Superior temporal gyrus (tissue), 1 donor: ENCODE data around the gene AJAP1.
"Not testable (repeated sequence)": the region's sequence is repeated elsewhere in the genome, so short reads cannot be mapped to it uniquely, and the experiment has no call there.

Experiments used
- DNase-seq: peaks from one replicate; pipeline ENCODE4 v3.0.0-alpha.2; 2016; ENCODE audit errors: extremely low spot score

The AJAP1 gene

GRCh38 chr1:4657960-4658541, 3.6 kb downstream of the AJAP1 start:
- DNase-seq: peak; percentile 84

- DNase-seq: no peak
Measured at GRCh38 chr1:4658643-4659628, 4.5 kb downstream of the AJAP1 start.

- DNase-seq: no peak
Measured at GRCh38 chr1:4660917-4661594, 6.6 kb downstream of the AJAP1 start.

GRCh38 chr1:4661595-4661917, 7.1 kb downstream of the AJAP1 start:
- no peak for DNase-seq

GRCh38 chr1:4662168-4662567, 7.8 kb downstream of the AJAP1 start:
- no peak for DNase-seq

GRCh38 chr1:4662723-4663122, 8.3 kb downstream of the AJAP1 start:
- no peak for DNase-seq

GRCh38 chr1:4664095-4664494, 9.7 kb downstream of the AJAP1 start:
- DNase-seq: no peak

GRCh38 chr1:4664606-4665005, 10.2 kb downstream of the AJAP1 start:
- no peak for DNase-seq

GRCh38 chr1:4665456-4665855, 11.0 kb downstream of the AJAP1 start:
- DNase-seq: no peak

GRCh38 chr1:4666683-4667082, 12.3 kb downstream of the AJAP1 start:
- not testable (repeated sequence) for DNase-seq

GRCh38 chr1:4668743-4669700, 14.6 kb downstream of the AJAP1 start:
- DNase-seq: peak; percentile 10

- no peak for DNase-seq
Measured at GRCh38 chr1:4670265-4670664, 15.9 kb downstream of the AJAP1 start.

GRCh38 chr1:4671828-4672227, 17.4 kb downstream of the AJAP1 start:
- DNase-seq: no peak

- DNase-seq: no peak
Measured at GRCh38 chr1:4673494-4673893, 19.1 kb downstream of the AJAP1 start.

GRCh38 chr1:4674117-4674516, 19.7 kb downstream of the AJAP1 start:
- DNase-seq: no peak

- no peak for DNase-seq
Measured at GRCh38 chr1:4674676-4675075, 20.3 kb downstream of the AJAP1 start.

GRCh38 chr1:4675454-4676186, 21.2 kb downstream of the AJAP1 start:
- DNase-seq: no peak

GRCh38 chr1:4676253-4676652, 21.8 kb downstream of the AJAP1 start:
- DNase-seq: no peak

GRCh38 chr1:4677608-4678007, 23.2 kb downstream of the AJAP1 start:
- DNase-seq: no peak

GRCh38 chr1:4678066-4678717, 23.8 kb downstream of the AJAP1 start:
- no peak for DNase-seq
